GM23338 (cell line): ENCODE data around the gene AGAP1. TPM values are rescaled to one million over a fixed set of nuclear protein-coding genes. Genes with fewer than 3 reads are reported as not detected.

Source experiments
- ATAC-seq: fragments of 200-7000 bp; cut with Tn5 transposase; 3 replicates; pipeline ENCODE4 v1.9.1; 2020
- DNase-seq: peaks from one replicate; pipeline ENCODE4 v3.0.0-alpha.2; 2015; ENCODE audit warnings: low spot score
- H2AFZ ChIP-seq: fragments of 200-600 bp; sonication (generic); 2 replicates; pipeline ENCODE4 v1.8.0; 2016; ENCODE audit warnings: antibody characterized with exemption, mild to moderate bottlenecking, moderate library complexity
- H3F3A ChIP-seq: fragments of 200-600 bp; sonication (generic); replicated peaks from 2 replicates; pipeline ENCODE4 v1.8.0; 2017; ENCODE audit warnings: antibody characterized with exemption, mixed run types, low read depth
- H3K27ac ChIP-seq: fragments of 200-600 bp; sonication (generic); 2 replicates; pipeline ENCODE4 v1.6.1; 2016; ENCODE audit warnings: low read depth
- H3K27me3 ChIP-seq: fragments of 200-600 bp; sonication (generic); 2 replicates; pipeline ENCODE4 v1.8.0; 2016; ENCODE audit warnings: mild to moderate bottlenecking, mixed run types, moderate library complexity; ENCODE audit not compliant: insufficient read depth
- H3K36me3 ChIP-seq: fragments of 200-600 bp; sonication (generic); 2 replicates; pipeline ENCODE4 v1.8.0; 2016; ENCODE audit warnings: mild to moderate bottlenecking; ENCODE audit not compliant: insufficient read depth
- H3K4me1 ChIP-seq: fragments of 200-600 bp; sonication (generic); 2 replicates; pipeline ENCODE4 v1.8.0; 2016; ENCODE audit warnings: mild to moderate bottlenecking, moderate library complexity; ENCODE audit not compliant: insufficient read depth
- H3K4me2 ChIP-seq: fragments of 200-600 bp; sonication (generic); 2 replicates; pipeline ENCODE4 v1.7.1; 2017; ENCODE audit warnings: mixed run types
- H3K4me3 ChIP-seq: fragments of 200-600 bp; sonication (generic); 2 replicates; pipeline ENCODE4 v1.6.1; 2016; ENCODE audit warnings: mixed run types
- H3K79me2 ChIP-seq: fragments of 200-600 bp; sonication (generic); replicated peaks from 2 replicates; pipeline ENCODE4 v1.8.0; 2017; ENCODE audit warnings: mild to moderate bottlenecking; ENCODE audit not compliant: insufficient read depth
- H3K9me2 ChIP-seq: fragments of 200-600 bp; sonication (generic); 2 replicates; pipeline ENCODE4 v1.8.0; 2017; ENCODE audit not compliant: insufficient read depth
- H4K20me1 ChIP-seq: fragments of 200-600 bp; sonication (generic); replicated peaks from 2 replicates; pipeline ENCODE4 v1.8.0; 2017; ENCODE audit warnings: mild to moderate bottlenecking; ENCODE audit not compliant: insufficient read depth
- H3K27ac Mint-ChIP-seq: 2 replicates; pipeline ENCODE4 v1.8.0; 2020; ENCODE audit warnings: inconsistent platforms, mild to moderate bottlenecking, moderate library complexity, mixed read lengths
- H3K27me3 Mint-ChIP-seq: 3 replicates; pipeline ENCODE4 v1.8.0; 2022; ENCODE audit warnings: low read depth, mild to moderate bottlenecking, moderate library complexity, mixed read lengths, inconsistent platforms; ENCODE audit not compliant: insufficient read depth, poor library complexity
- H3K36me3 Mint-ChIP-seq: 3 replicates; pipeline ENCODE4 v1.8.0; 2021; ENCODE audit warnings: low read depth, mild to moderate bottlenecking, inconsistent platforms, moderate library complexity, mixed read lengths
- H3K4me1 Mint-ChIP-seq: 3 replicates; pipeline ENCODE4 v1.8.0; 2020; ENCODE audit warnings: mild to moderate bottlenecking, inconsistent platforms, mixed read lengths
- H3K4me3 Mint-ChIP-seq: 3 replicates; pipeline ENCODE4 v1.8.0; 2021; ENCODE audit warnings: moderate library complexity, mild to moderate bottlenecking, inconsistent platforms, mixed read lengths
- H3K9me3 Mint-ChIP-seq: 3 replicates; pipeline ENCODE4 v1.8.0; 2020; ENCODE audit warnings: moderate library complexity, mild to moderate bottlenecking, inconsistent platforms, mixed read lengths
- EZH2 ChIP-seq: fragments of 200-600 bp; sonication (generic); IDR thresholded peaks from one replicate; pipeline ENCODE4 v1.8.0; 2017; ENCODE audit warnings: antibody characterized with exemption, mild to moderate bottlenecking, low read depth; ENCODE audit not compliant: unreplicated experiment
- EZH2phosphoT487 ChIP-seq: fragments of 200-600 bp; sonication (generic); IDR thresholded peaks from one replicate; pipeline ENCODE4 v1.8.1; 2018; ENCODE audit warnings: antibody characterized with exemption; ENCODE audit not compliant: unreplicated experiment
- JUNB ChIP-seq: IDR thresholded peaks from one replicate; pipeline ENCODE4 v1.6.1; 2016; ENCODE audit warnings: antibody characterized with exemption; ENCODE audit not compliant: unreplicated experiment
- NANOG ChIP-seq: IDR thresholded peaks from 2 replicates; pipeline ENCODE4 v1.6.1; 2016; ENCODE audit warnings: antibody characterized with exemption, borderline replicate concordance
- POLR2AphosphoS5 ChIP-seq: IDR thresholded peaks from 2 replicates; pipeline ENCODE4 v1.6.1; 2016; ENCODE audit warnings: antibody characterized with exemption, low read depth
- STAT1 ChIP-seq: IDR thresholded peaks from one replicate; pipeline ENCODE4 v1.6.1; 2016; ENCODE audit warnings: antibody characterized with exemption; ENCODE audit not compliant: unreplicated experiment
- ZNF114 ChIP-seq: fragments of 250-450 bp; sonication (Bioruptor Pico); IDR thresholded peaks from 2 replicates; pipeline ENCODE4 v1.5.0; 2020; ENCODE audit warnings: mild to moderate bottlenecking, moderate library complexity
- ZNF331 ChIP-seq: fragments of 250-450 bp; sonication (Bioruptor Pico); IDR thresholded peaks from 2 replicates; pipeline ENCODE4 v1.5.0; 2020; ENCODE audit warnings: low read depth, mild to moderate bottlenecking, moderate library complexity
- polyA plus RNA-seq: library from polyadenylated mRNA; unstranded; fragments of >200 nt; fragmentation: Nextera tagmentation; extraction: Ambion mirVana; gene quantifications from 2 replicates; pipeline ENCODE4 v1.2.1, GENCODE V29; 2016
- total RNA-seq: library from RNA; depleted of rRNA; stranded (reverse); fragments of >200 nt; shearing (Covaris generic); gene quantifications from 2 replicates; pipeline ENCODE4 v1.2.3, GENCODE V29; 2014
- TF ChIP-seq, protein P1 (sequence below): fragments of 250-450 bp; sonication (Bioruptor Pico); IDR thresholded peaks from 2 replicates; pipeline ENCODE4 v1.5.0; 2020; ENCODE audit warnings: mild to moderate bottlenecking, moderate library complexity
- TF ChIP-seq, protein P2 (sequence below): IDR thresholded peaks from 2 replicates; pipeline ENCODE4 v1.6.1; 2016; ENCODE audit warnings: antibody characterized with exemption
- TF ChIP-seq, protein P3 (sequence below): IDR thresholded peaks from one replicate; pipeline ENCODE4 v1.6.1; 2018; ENCODE audit warnings: antibody characterized with exemption; ENCODE audit not compliant: unreplicated experiment

AGAP1 gene
- total and polyA plus RNA-seq, 2 experiments from 2014 or later: 13.3 to 27.9 TPM

DNA sequence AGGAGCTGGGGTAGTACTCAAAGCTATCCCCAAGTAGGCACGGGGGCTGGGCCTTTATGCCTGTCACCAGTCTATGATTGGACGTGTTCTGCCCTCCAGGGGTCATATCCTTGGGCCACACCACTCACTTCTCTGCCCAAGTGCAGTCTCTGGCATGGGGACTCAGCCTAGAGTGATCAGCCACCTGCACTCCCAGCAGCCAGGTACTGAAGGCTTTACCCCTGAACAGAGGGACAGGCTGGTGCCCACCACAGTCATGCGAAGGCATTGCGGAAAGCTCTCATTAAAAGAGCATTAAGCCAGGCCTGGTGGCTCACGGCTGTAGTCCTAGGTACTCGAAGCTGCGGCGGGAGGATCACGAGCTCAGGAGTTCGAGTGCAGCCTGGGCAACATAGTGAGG lies 199.4 kb downstream of the AGAP1 start (continued):
- TF ChIP-seq, protein P1, sequence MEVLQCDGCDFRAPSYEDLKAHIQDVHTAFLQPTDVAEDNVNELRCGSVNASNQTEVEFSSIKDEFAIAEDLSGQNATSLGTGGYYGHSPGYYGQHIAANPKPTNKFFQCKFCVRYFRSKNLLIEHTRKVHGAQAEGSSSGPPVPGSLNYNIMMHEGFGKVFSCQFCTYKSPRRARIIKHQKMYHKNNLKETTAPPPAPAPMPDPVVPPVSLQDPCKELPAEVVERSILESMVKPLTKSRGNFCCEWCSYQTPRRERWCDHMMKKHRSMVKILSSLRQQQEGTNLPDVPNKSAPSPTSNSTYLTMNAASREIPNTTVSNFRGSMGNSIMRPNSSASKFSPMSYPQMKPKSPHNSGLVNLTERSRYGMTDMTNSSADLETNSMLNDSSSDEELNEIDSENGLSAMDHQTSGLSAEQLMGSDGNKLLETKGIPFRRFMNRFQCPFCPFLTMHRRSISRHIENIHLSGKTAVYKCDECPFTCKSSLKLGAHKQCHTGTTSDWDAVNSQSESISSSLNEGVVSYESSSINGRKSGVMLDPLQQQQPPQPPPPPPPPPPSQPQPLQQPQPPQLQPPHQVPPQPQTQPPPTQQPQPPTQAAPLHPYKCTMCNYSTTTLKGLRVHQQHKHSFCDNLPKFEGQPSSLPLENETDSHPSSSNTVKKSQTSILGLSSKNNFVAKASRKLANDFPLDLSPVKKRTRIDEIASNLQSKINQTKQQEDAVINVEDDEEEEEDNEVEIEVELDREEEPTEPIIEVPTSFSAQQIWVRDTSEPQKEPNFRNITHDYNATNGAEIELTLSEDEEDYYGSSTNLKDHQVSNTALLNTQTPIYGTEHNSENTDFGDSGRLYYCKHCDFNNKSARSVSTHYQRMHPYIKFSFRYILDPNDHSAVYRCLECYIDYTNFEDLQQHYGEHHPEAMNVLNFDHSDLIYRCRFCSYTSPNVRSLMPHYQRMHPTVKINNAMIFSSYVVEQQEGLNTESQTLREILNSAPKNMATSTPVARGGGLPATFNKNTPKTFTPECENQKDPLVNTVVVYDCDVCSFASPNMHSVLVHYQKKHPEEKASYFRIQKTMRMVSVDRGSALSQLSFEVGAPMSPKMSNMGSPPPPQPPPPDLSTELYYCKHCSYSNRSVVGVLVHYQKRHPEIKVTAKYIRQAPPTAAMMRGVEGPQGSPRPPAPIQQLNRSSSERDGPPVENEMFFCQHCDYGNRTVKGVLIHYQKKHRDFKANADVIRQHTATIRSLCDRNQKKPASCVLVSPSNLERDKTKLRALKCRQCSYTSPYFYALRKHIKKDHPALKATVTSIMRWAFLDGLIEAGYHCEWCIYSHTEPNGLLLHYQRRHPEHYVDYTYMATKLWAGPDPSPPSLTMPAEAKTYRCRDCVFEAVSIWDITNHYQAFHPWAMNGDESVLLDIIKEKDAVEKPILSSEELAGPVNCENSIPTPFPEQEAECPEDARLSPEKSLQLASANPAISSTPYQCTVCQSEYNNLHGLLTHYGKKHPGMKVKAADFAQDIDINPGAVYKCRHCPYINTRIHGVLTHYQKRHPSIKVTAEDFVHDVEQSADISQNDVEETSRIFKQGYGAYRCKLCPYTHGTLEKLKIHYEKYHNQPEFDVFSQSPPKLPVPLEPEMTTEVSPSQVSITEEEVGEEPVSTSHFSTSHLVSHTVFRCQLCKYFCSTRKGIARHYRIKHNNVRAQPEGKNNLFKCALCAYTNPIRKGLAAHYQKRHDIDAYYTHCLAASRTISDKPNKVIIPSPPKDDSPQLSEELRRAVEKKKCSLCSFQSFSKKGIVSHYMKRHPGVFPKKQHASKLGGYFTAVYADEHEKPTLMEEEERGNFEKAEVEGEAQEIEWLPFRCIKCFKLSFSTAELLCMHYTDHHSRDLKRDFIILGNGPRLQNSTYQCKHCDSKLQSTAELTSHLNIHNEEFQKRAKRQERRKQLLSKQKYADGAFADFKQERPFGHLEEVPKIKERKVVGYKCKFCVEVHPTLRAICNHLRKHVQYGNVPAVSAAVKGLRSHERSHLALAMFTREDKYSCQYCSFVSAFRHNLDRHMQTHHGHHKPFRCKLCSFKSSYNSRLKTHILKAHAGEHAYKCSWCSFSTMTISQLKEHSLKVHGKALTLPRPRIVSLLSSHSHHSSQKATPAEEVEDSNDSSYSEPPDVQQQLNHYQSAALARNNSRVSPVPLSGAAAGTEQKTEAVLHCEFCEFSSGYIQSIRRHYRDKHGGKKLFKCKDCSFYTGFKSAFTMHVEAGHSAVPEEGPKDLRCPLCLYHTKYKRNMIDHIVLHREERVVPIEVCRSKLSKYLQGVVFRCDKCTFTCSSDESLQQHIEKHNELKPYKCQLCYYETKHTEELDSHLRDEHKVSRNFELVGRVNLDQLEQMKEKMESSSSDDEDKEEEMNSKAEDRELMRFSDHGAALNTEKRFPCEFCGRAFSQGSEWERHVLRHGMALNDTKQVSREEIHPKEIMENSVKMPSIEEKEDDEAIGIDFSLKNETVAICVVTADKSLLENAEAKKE (CRISPR knock-in tag): no peak
- TF ChIP-seq, protein P2, sequence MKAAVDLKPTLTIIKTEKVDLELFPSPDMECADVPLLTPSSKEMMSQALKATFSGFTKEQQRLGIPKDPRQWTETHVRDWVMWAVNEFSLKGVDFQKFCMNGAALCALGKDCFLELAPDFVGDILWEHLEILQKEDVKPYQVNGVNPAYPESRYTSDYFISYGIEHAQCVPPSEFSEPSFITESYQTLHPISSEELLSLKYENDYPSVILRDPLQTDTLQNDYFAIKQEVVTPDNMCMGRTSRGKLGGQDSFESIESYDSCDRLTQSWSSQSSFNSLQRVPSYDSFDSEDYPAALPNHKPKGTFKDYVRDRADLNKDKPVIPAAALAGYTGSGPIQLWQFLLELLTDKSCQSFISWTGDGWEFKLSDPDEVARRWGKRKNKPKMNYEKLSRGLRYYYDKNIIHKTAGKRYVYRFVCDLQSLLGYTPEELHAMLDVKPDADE: no peak
- no peak for TF ChIP-seq NANOG

DNA sequence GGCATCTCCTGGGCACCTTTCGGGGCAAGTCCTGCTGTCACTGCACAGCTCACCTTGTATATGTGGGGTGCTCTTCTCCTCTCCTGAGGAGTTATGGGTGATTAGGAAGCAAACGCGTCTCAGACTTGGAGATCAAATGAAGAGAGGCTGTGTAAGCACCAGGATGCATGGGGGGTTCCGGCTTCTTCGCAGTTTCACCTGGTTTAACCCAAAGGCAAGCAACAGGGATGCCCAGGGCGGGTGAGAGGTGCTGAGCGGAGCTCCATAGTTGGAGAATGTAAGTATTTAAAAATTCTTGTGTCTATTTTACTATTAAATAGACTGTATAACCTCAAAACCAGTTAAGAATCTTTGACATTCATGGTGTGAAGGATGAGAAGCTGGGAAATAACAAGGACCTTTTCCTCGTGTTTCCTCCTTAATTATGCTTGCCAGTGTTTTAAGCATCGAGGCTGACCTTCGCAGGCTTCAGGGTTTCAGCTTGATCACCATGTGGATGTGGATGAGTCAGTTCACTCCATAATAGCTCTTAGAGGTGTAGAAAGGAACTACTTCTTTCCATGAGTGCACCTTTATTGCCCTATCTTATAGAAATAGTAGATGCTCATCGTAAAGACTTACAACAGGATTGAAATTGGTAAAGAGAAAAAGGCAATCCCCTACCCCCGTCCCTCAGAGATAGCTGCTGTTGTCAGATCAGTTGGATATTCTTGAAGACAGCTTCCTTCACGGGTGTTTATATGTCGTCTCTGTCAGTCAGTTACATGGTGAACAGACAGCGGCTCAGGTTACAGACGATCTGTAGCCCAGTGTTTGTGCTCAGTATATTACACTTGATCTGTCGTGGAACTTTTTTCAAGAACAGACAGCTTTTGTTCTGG lies 201.1 kb downstream of the AGAP1 start:
- peaks cover 42% of the 10 kb centered on the region for H4K20me1 ChIP-seq
- peaks cover 57% of the 10 kb centered on the region for H3K4me1 Mint-ChIP-seq
- TF ChIP-seq EZH2 (no peak), POLR2AphosphoS5 (no peak), ZNF114 (CRISPR knock-in tag) (no peak), ZNF331 (CRISPR knock-in tag) (no peak), EZH2phosphoT487 (no peak), JUNB (no peak), STAT1 (no peak)
- TF ChIP-seq, protein P3, sequence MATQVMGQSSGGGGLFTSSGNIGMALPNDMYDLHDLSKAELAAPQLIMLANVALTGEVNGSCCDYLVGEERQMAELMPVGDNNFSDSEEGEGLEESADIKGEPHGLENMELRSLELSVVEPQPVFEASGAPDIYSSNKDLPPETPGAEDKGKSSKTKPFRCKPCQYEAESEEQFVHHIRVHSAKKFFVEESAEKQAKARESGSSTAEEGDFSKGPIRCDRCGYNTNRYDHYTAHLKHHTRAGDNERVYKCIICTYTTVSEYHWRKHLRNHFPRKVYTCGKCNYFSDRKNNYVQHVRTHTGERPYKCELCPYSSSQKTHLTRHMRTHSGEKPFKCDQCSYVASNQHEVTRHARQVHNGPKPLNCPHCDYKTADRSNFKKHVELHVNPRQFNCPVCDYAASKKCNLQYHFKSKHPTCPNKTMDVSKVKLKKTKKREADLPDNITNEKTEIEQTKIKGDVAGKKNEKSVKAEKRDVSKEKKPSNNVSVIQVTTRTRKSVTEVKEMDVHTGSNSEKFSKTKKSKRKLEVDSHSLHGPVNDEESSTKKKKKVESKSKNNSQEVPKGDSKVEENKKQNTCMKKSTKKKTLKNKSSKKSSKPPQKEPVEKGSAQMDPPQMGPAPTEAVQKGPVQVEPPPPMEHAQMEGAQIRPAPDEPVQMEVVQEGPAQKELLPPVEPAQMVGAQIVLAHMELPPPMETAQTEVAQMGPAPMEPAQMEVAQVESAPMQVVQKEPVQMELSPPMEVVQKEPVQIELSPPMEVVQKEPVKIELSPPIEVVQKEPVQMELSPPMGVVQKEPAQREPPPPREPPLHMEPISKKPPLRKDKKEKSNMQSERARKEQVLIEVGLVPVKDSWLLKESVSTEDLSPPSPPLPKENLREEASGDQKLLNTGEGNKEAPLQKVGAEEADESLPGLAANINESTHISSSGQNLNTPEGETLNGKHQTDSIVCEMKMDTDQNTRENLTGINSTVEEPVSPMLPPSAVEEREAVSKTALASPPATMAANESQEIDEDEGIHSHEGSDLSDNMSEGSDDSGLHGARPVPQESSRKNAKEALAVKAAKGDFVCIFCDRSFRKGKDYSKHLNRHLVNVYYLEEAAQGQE: no peak
- TF ChIP-seq, protein P2: no peak

More for the DNA sequence above, 201.1 kb downstream of the AGAP1 start:
- Histone ChIP-seq H3K4me2 (no peak overlapping the region), H3K36me3 (no peaks in the 10 kb centered on the region), H2AFZ (no peak overlapping the region), H3K4me3 (no peak overlapping the region), H3K9me2 (no peaks in the 10 kb centered on the region), H3K4me1 (peaks cover 20% of the 10 kb centered on the region), H3K27ac (no peak overlapping the region), H3F3A (no peaks in the 10 kb centered on the region), H3K27me3 (no peaks in the 10 kb centered on the region), H3K79me2 (peaks cover 99% of the 10 kb centered on the region)
- no peak for ATAC-seq
- Mint-ChIP-seq H3K4me3 (no peak overlapping the region), H3K27me3 (peaks cover 16% of the 10 kb centered on the region), H3K36me3 (peaks cover 19% of the 10 kb centered on the region), H3K9me3 (peaks cover 23% of the 10 kb centered on the region), H3K27ac (no peak overlapping the region)
- no peak for DNase-seq
